ENCODE results near the gene HEATR9. TPM values are rescaled to one million over a fixed set of nuclear protein-coding genes. Genes with fewer than 3 reads are reported as not detected.

The HEATR9 gene
- total and polyA plus RNA-seq, 2 donors (not counting 3 experiments of a cell fraction or from before 2014, with no cell fraction given): not detected

- no peaks in the 10 kb centered on the region for H3K9me3 ChIP-seq (replicated peaks; ENCODE audit: control insufficient read depth, insufficient read depth, low read length)
- H3K79me2 ChIP-seq (ENCODE audit: control insufficient read depth, insufficient read depth, low read length): no peaks in the 10 kb centered on the region
- peaks cover 5% of the 10 kb centered on the region for H3K4me1 ChIP-seq (ENCODE audit: control insufficient read depth, extremely low read depth, insufficient read depth, low read length)
- no TSS peak for BruUV-seq (replicated peaks)
- ChIA-PET CTCF (interaction anchor here (1.2 to 1.3 kb wide), 2 partner anchors 9 to 16 kb away, joined by 3 to 6 read pairs; no protein-coding TSS in a partner anchor), POLR2A (no interaction called here)
- no peak overlapping the region for H3K9ac ChIP-seq (replicated peaks; ENCODE audit: extremely low read depth, insufficient read depth, low read length)
- H3K27me3 ChIP-seq (ENCODE audit: control insufficient read depth in 2 of 2, insufficient read depth in 2 of 2, low read length in 2 of 2): no peaks in the 10 kb centered on the region
- no peak overlapping the region for H3K4me3 ChIP-seq (replicated peaks in 1 of 3; ENCODE audit: insufficient read depth in 1 of 3, low read depth in 1 of 3, low read length in 3 of 3)
- H3K9me1 ChIP-seq (replicated peaks; ENCODE audit: control insufficient read depth, extremely low read depth, insufficient read depth, low read length): no peaks in the 10 kb centered on the region
- dilution Hi-C loops (cut with MboI; ENCODE audit: extremely low pct_ligation_motif_present, low sequenced_read_pairs) (no loop called here), intact Hi-C loops (cut with micrococcal nuclease) (no loop called here)
- H3K36me3 ChIP-seq (ENCODE audit: control insufficient read depth in 2 of 2, extremely low read depth in 1 of 2, insufficient read depth in 2 of 2, low read length in 2 of 2): no peaks in the 10 kb centered on the region
- no peak for TF ChIP-seq MAX (IDR thresholded peaks at IDR 0.05; ENCODE audit: insufficient read depth, insufficient read length)
- TF ChIP-seq POLR2AphosphoS5 (IDR thresholded peaks at IDR 0.05; ENCODE audit: insufficient read depth, low read depth, low read length): no peak
- no peak for TF ChIP-seq FOS (IDR thresholded peaks at IDR 0.05; ENCODE audit: borderline replicate concordance, insufficient read depth, low read length)
- TF ChIP-seq JUN (IDR thresholded peaks at IDR 0.05; ENCODE audit: borderline replicate concordance, insufficient read depth, insufficient read length, low read depth): no peak
- TF ChIP-seq GATA2 (IDR thresholded peaks at IDR 0.05; ENCODE audit: insufficient read depth, insufficient read length, low read depth, low read length): no peak
- TF ChIP-seq MYC (IDR thresholded peaks at IDR 0.05; ENCODE audit: low read depth, low read length): no peak
- no peak for TF ChIP-seq EZH2 (IDR thresholded peaks at IDR 0.05; ENCODE audit: borderline replicate concordance, low read depth, low read length, severe bottlenecking)
- TF ChIP-seq POLR2A (IDR thresholded peaks at IDR 0.05; ENCODE audit: low read depth, low read length): no peak
- TF ChIP-seq CTCF (IDR thresholded peaks at IDR 0.05; ENCODE audit: extremely low read depth in 1 of 2, insufficient read depth in 1 of 2, low read depth in 1 of 2, low read length in 2 of 2): no peak
- no peak overlapping the region for H3K27ac ChIP-seq (ENCODE audit: insufficient read depth, low read depth, low read length)
- FAIRE-seq (no peak), DNase-seq (ENCODE audit: low read depth, low spot score) (no peak)
- H4K20me1 ChIP-seq (replicated peaks; ENCODE audit: control insufficient read depth, extremely low read depth, insufficient read depth, low read length): no peaks in the 10 kb centered on the region
- H3K4me2 ChIP-seq (ENCODE audit: insufficient read depth, low read length): no peak overlapping the region
- no peak overlapping the region for H2AFZ ChIP-seq (ENCODE audit: low read depth, low read length)
These were observed 3.8 kb downstream of the HEATR9 start for GRCh38 chr17:35864853-35865252.

Data from endothelial cell of umbilical vein (primary cell).